ENCODE measurements around the gene NCKAP1. TPM values are rescaled to one million over a fixed set of nuclear protein-coding genes. Genes with fewer than 3 reads are reported as not detected.
"Not testable (repeated sequence)": the region's sequence is repeated elsewhere in the genome, so short reads cannot be mapped to it uniquely, and the experiment has no call there.

NCKAP1 gene
- total and polyA plus RNA-seq, 10 of the 15 experiments (the other 5 are each of a cell fraction or from before 2014, with no cell fraction given), result 0.11 to 1.5 (median 0.52) TPM

DNA sequence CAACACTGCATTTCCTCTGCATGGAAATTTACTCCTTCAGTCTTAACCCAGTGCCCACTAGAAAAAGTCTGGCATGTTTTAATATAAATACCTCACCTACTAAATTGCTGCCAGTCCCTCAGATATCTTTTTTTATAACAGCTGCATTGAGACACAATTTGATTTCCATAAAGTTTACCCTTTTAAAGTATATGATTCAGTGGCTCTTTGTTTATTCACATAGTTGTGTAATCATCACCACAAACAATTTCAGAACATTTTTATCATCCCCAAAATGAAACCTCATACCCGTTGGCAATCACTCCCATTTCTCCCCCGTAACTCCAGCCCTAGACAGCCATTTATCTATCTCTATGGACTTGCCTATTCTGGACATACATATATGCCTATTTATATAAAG, 154.8 kb downstream of the NCKAP1 start (continued):
- TF ChIP-seq, protein P1, sequence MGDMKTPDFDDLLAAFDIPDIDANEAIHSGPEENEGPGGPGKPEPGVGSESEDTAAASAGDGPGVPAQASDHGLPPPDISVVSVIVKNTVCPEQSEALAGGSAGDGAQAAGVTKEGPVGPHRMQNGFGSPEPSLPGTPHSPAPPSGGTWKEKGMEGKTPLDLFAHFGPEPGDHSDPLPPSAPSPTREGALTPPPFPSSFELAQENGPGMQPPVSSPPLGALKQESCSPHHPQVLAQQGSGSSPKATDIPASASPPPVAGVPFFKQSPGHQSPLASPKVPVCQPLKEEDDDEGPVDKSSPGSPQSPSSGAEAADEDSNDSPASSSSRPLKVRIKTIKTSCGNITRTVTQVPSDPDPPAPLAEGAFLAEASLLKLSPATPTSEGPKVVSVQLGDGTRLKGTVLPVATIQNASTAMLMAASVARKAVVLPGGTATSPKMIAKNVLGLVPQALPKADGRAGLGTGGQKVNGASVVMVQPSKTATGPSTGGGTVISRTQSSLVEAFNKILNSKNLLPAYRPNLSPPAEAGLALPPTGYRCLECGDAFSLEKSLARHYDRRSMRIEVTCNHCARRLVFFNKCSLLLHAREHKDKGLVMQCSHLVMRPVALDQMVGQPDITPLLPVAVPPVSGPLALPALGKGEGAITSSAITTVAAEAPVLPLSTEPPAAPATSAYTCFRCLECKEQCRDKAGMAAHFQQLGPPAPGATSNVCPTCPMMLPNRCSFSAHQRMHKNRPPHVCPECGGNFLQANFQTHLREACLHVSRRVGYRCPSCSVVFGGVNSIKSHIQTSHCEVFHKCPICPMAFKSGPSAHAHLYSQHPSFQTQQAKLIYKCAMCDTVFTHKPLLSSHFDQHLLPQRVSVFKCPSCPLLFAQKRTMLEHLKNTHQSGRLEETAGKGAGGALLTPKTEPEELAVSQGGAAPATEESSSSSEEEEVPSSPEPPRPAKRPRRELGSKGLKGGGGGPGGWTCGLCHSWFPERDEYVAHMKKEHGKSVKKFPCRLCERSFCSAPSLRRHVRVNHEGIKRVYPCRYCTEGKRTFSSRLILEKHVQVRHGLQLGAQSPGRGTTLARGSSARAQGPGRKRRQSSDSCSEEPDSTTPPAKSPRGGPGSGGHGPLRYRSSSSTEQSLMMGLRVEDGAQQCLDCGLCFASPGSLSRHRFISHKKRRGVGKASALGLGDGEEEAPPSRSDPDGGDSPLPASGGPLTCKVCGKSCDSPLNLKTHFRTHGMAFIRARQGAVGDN (IDR thresholded peaks at IDR 0.05), result no peak
- no peak for TF ChIP-seq SUPT20H (IDR thresholded peaks at IDR 0.05; ENCODE audit: borderline replicate concordance, control insufficient read depth, low read depth, low read length)
- TF ChIP-seq, protein P2, sequence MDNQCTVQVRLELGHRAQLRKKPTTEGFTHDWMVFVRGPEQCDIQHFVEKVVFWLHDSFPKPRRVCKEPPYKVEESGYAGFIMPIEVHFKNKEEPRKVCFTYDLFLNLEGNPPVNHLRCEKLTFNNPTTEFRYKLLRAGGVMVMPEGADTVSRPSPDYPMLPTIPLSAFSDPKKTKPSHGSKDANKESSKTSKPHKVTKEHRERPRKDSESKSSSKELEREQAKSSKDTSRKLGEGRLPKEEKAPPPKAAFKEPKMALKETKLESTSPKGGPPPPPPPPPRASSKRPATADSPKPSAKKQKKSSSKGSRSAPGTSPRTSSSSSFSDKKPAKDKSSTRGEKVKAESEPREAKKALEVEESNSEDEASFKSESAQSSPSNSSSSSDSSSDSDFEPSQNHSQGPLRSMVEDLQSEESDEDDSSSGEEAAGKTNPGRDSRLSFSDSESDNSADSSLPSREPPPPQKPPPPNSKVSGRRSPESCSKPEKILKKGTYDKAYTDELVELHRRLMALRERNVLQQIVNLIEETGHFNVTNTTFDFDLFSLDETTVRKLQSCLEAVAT (IDR thresholded peaks at IDR 0.05), result no peak

DNA sequence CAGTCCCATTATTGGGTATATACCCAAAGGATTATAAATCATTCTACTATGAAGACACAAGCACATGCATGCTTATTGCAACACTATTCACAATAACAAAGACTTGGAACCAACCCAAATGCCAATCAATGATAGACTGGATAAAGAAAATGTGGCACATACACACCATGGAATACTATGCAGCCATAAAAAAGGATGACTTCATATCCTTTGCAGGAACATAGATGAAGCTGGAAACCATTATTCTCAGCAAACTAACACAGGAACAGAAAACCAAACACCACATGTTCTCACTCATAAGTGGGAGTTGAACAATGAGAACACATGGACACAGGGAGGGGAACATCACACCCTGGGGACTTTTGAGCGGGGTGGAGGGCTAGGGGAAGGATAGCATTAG, 158.2 kb downstream of the NCKAP1 start:
- BruUV-seq (replicated peaks); H3K4me2 ChIP-seq (ENCODE audit: control insufficient read depth, insufficient read depth); H3K4me1 ChIP-seq (ENCODE audit: control insufficient read depth, insufficient read depth, low read length); H3K9ac ChIP-seq (ENCODE audit: control insufficient read depth, insufficient read depth, low read length); H3K4me3 ChIP-seq; intact Hi-C loops (cut with micrococcal nuclease; ENCODE audit: unreplicated experiment); H3K27me3 ChIP-seq (replicated peaks in 1 of 2; ENCODE audit: control insufficient read depth in 2 of 2, insufficient read depth in 2 of 2, low read length in 1 of 2); DNase-seq (ENCODE audit: low read depth, low spot score); CTCF ChIA-PET; RAD21 ChIA-PET (ENCODE audit: unreplicated experiment); POLR2A ChIA-PET; FAIRE-seq; H3K36me3 ChIP-seq (ENCODE audit: control insufficient read depth in 2 of 2, insufficient read depth in 2 of 2, low read length in 1 of 2); H3K9me3 ChIP-seq (replicated peaks; ENCODE audit: control insufficient read depth, insufficient read depth, low read length); H3K27ac ChIP-seq (ENCODE audit: control insufficient read depth, insufficient read depth); ATAC-seq; H3K79me2 ChIP-seq (ENCODE audit: control insufficient read depth, insufficient read depth, low read length); in situ Hi-C loops (cut with MboI); H4K20me1 ChIP-seq (ENCODE audit: control insufficient read depth, insufficient read depth); SMC1A ChIA-PET (ENCODE audit: uncharacterized antibody, unreplicated experiment); H2AFZ ChIP-seq (ENCODE audit: control insufficient read depth, low read depth, low read length): not testable (repeated sequence)
- WGBS (ENCODE audit: insufficient coverage, insufficient replicate concordance, low lambda C conversion rate, missing lambda C conversion rate), result 0% methylated on average over 1 of the region's 1 CpG

DNA sequence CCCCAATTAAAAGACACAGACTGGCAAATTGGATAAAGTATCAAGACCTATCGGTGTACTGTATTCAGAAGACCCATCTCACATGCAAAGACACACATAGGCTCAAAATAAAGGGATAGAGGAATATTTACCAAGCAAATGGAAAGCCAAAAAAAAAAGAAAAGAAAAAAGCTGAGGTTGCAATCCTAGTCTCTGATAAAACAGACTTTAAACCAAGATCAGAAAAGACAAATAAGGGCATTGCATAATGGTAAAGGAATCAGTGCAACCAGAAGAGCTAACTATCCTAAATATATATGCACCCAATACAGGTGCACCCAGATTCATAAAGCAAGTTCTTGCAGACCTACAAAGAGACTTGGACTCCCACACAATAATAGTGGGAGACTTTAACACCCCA, 161.6 kb downstream of the NCKAP1 start:
- CTCF ChIA-PET; H3K9me3 ChIP-seq (replicated peaks; ENCODE audit: control insufficient read depth, insufficient read depth, low read length); H3K27me3 ChIP-seq (replicated peaks in 1 of 2; ENCODE audit: control insufficient read depth in 2 of 2, insufficient read depth in 2 of 2, low read length in 1 of 2); DNase-seq (ENCODE audit: low read depth, low spot score); H3K79me2 ChIP-seq (ENCODE audit: control insufficient read depth, insufficient read depth, low read length); H3K4me1 ChIP-seq (ENCODE audit: control insufficient read depth, insufficient read depth, low read length); H2AFZ ChIP-seq (ENCODE audit: control insufficient read depth, low read depth, low read length); ATAC-seq; H3K27ac ChIP-seq (ENCODE audit: control insufficient read depth, insufficient read depth); H3K36me3 ChIP-seq (ENCODE audit: control insufficient read depth in 2 of 2, insufficient read depth in 2 of 2, low read length in 1 of 2); H3K4me3 ChIP-seq; in situ Hi-C loops (cut with MboI); intact Hi-C loops (cut with micrococcal nuclease; ENCODE audit: unreplicated experiment); H3K9ac ChIP-seq (ENCODE audit: control insufficient read depth, insufficient read depth, low read length); BruUV-seq (replicated peaks); H3K4me2 ChIP-seq (ENCODE audit: control insufficient read depth, insufficient read depth); POLR2A ChIA-PET; H4K20me1 ChIP-seq (ENCODE audit: control insufficient read depth, insufficient read depth); RAD21 ChIA-PET (ENCODE audit: unreplicated experiment): not testable (repeated sequence)
- peak; percentile 23 for FAIRE-seq
- SMC1A ChIA-PET (ENCODE audit: uncharacterized antibody, unreplicated experiment), result interaction anchor here (1.3 kb wide), 1 partner anchor 9 kb away, joined by 3 read pairs; no protein-coding TSS in a partner anchor
- WGBS (ENCODE audit: insufficient coverage, insufficient replicate concordance, low lambda C conversion rate, missing lambda C conversion rate), result 4% methylated on average over 1 of the region's 1 CpG
